HepG2 (cell line): ENCODE data around the gene HMG20B. TPM values are rescaled to one million over a fixed set of nuclear protein-coding genes. Genes with fewer than 3 reads are reported as not detected.
A peak's percentile ranks its signal among the peaks of the same experiment; 100 is the strongest.

Source experiments
- ATAD3A ChIP-seq: sonication (generic); formaldehyde crosslinking; IDR thresholded peaks from 2 replicates; pipeline ENCODE4 v1.4.0; 2020; ENCODE audit warnings: missing genetic modification reagents
- HDAC6 ChIP-seq: fragments of 200-600 bp; sonication (generic); IDR thresholded peaks from 2 replicates; pipeline ENCODE4 v1.7.0; 2017; ENCODE audit warnings: mild to moderate bottlenecking, antibody characterized with exemption, low read length, low read depth
- HNF1A ChIP-seq, 2 experiments: sonication (generic) in 1 of 2; formaldehyde crosslinking in 1 of 2; IDR thresholded peaks; 2 replicates each; pipeline versions ENCODE4 v1.4.0 to v1.6.1; 2016 to 2020; ENCODE audit warnings: borderline replicate concordance in 1 of 2, low read depth in 1 of 2, mild to moderate bottlenecking in 1 of 2, missing genetic modification reagents in 1 of 2
- JARID2 ChIP-seq: sonication (generic); formaldehyde crosslinking; IDR thresholded peaks from 2 replicates; pipeline ENCODE4 v1.8.1; 2023; ENCODE audit warnings: missing genetic modification reagents, inconsistent platforms; ENCODE audit not compliant: insufficient replicate concordance
- KDM5A ChIP-seq: fragments of 200-600 bp; sonication (generic); IDR thresholded peaks from 2 replicates; pipeline ENCODE4 v1.7.0; 2018; ENCODE audit warnings: antibody characterized with exemption, mild to moderate bottlenecking, low read length, borderline replicate concordance
- MED1 ChIP-seq: sonication (generic); formaldehyde crosslinking; IDR thresholded peaks from 2 replicates; pipeline ENCODE4 v1.4.0; 2020; ENCODE audit warnings: missing genetic modification reagents
- MLX ChIP-seq: IDR thresholded peaks from 2 replicates; pipeline ENCODE4 v1.6.1; 2016
- PATZ1 ChIP-seq: sonication (generic); formaldehyde crosslinking; IDR thresholded peaks from 2 replicates; pipeline ENCODE4 v1.4.0; 2020; ENCODE audit warnings: missing genetic modification reagents
- PAWR ChIP-seq: sonication (generic); formaldehyde crosslinking; IDR thresholded peaks from 2 replicates; pipeline ENCODE4 v1.4.0; 2020; ENCODE audit warnings: missing genetic modification reagents, mild to moderate bottlenecking, borderline replicate concordance
- POLR2AphosphoS2 ChIP-seq: IDR thresholded peaks from 2 replicates; pipeline ENCODE4 v1.6.1; 2011; ENCODE audit warnings: low read depth, low read length, improper control_type of control experiment
- RELA ChIP-seq: sonication (generic); formaldehyde crosslinking; IDR thresholded peaks from 2 replicates; pipeline ENCODE4 v1.4.0; 2020; ENCODE audit warnings: missing genetic modification reagents
- SMAD9 ChIP-seq: sonication (generic); formaldehyde crosslinking; IDR thresholded peaks from 2 replicates; pipeline ENCODE4 v1.5.1; 2020; ENCODE audit warnings: mild to moderate bottlenecking, missing genetic modification reagents
- TP53 ChIP-seq: sonication (generic); formaldehyde crosslinking; conservative IDR thresholded peaks from 2 replicates; pipeline ENCODE4 v1.4.0; 2020; ENCODE audit warnings: missing genetic modification reagents
- TRIM22 ChIP-seq: fragments of 450-650 bp; IDR thresholded peaks from 2 replicates; pipeline ENCODE4 v1.6.1; 2017
- ZBTB7A ChIP-seq: sonication (generic); formaldehyde crosslinking; IDR thresholded peaks from 2 replicates; pipeline ENCODE4 v1.8.0; 2022; ENCODE audit warnings: mild to moderate bottlenecking, missing genetic modification reagents
- ZC3H13 ChIP-seq: sonication (generic); formaldehyde crosslinking; IDR thresholded peaks from 2 replicates; pipeline ENCODE4 v1.8.1; 2023; ENCODE audit warnings: mild to moderate bottlenecking, missing genetic modification reagents, moderate library complexity
- ZNF282 ChIP-seq: fragments of 450-650 bp; IDR thresholded peaks from 2 replicates; pipeline ENCODE4 v1.6.1; 2018; ENCODE audit not compliant: partially characterized antibody
- ZNF382 ChIP-seq: sonication (generic); formaldehyde crosslinking; IDR thresholded peaks from 2 replicates; pipeline ENCODE4 v1.5.0; 2020; ENCODE audit warnings: missing genetic modification reagents, mild to moderate bottlenecking, borderline replicate concordance
- ZNF510 ChIP-seq: sonication (generic); formaldehyde crosslinking; IDR thresholded peaks from 2 replicates; pipeline ENCODE4 v1.4.0; 2020; ENCODE audit warnings: low read depth, mild to moderate bottlenecking, missing genetic modification reagents
- ZNF605 ChIP-seq: sonication (generic); formaldehyde crosslinking; IDR thresholded peaks from 2 replicates; pipeline ENCODE4 v1.8.0; 2022; ENCODE audit warnings: mild to moderate bottlenecking, missing genetic modification reagents
- polyA plus RNA-seq, 8 experiments: library from polyadenylated mRNA; depleted of rRNA in 3 of 8; stranded (reverse) in 7 of 8; unstranded in 1 of 8; fragments of >200 nt; fragmentation: Illumina TruSeq in 4 of 8; extraction: Trizol in 4 of 8; gene quantifications; 2 replicates each; pipeline versions ENCODE4 v1.2.1 to v1.2.3, GENCODE V29; 2011 to 2016; ENCODE audit warnings: low read depth in 4 of 8, missing spikeins in 1 of 8, mixed read lengths in 1 of 8; ENCODE audit not compliant: insufficient read depth in 1 of 8
- total RNA-seq, 5 experiments: library from RNA; depleted of rRNA; stranded (reverse); fragments of >200 nt; fragmentation: Illumina TruSeq; extraction: Trizol; gene quantifications; 2 replicates each; pipeline ENCODE4 v1.2.3, GENCODE V29; 2016; ENCODE audit warnings: low read depth in 1 of 5

Gene HMG20B
- total and polyA plus RNA-seq, 2 of the 13 experiments (the other 11 are each of a cell fraction or from before 2014, with no cell fraction given) = 23.9 to 29.2 TPM

GRCh38 chr19:3544742-3545668 is 27.7 kb upstream of the HMG20B start (continued):
- 0 out of 2 replicates have a peak, but pooled peaks have one; percentile 30 for TF ChIP-seq TRIM22
- no peak for TF ChIP-seq JARID2 (CRISPR knock-in tag)
- TF ChIP-seq PATZ1 (CRISPR knock-in tag) = peak; percentile 52
- no peak for TF ChIP-seq ZNF282
- 0 out of 2 replicates have a peak, but pooled peaks have one; percentile 28 for TF ChIP-seq RELA (CRISPR knock-in tag)
- no peak for TF ChIP-seq ZNF605 (CRISPR knock-in tag)
- no peak; the same call in 1 of the 2 replicates for TF ChIP-seq POLR2AphosphoS2
- TF ChIP-seq MLX = no peak
- TF ChIP-seq HDAC6 = no peak
- no peak for TF ChIP-seq ZNF382 (CRISPR knock-in tag)
- no peak for TF ChIP-seq MED1 (CRISPR knock-in tag)
- no peak for TF ChIP-seq HNF1A (IDR thresholded peaks at IDR 0.05; ENCODE audit: low read depth)
- no peak for TF ChIP-seq HNF1A (CRISPR knock-in tag; IDR thresholded peaks at IDR 0.05; ENCODE audit: borderline replicate concordance)
- TF ChIP-seq TP53 (CRISPR knock-in tag) = no peak
- TF ChIP-seq ZBTB7A (CRISPR knock-in tag) = no peak
- TF ChIP-seq PAWR (CRISPR knock-in tag) = no peak
- no peak for TF ChIP-seq SMAD9 (CRISPR knock-in tag)
- TF ChIP-seq ZC3H13 (CRISPR knock-in tag) = no peak
- no peak for TF ChIP-seq ZNF510 (CRISPR knock-in tag)
- TF ChIP-seq KDM5A = no peak
- no peak for TF ChIP-seq ATAD3A (CRISPR knock-in tag)
